PC-9 (cell line): ENCODE measurements around the gene SPSB2.

ENCODE experiments used
- EZH2 ChIP-seq: fragments of 200-600 bp; sonication (generic); IDR thresholded peaks from 2 replicates; pipeline ENCODE4 v1.8.0; 2017; ENCODE audit warnings: antibody characterized with exemption, low read depth
- TF ChIP-seq, protein P1 (sequence below): fragments of 200-600 bp; sonication (generic); conservative IDR thresholded peaks from 2 replicates; pipeline ENCODE4 v1.6.1; 2017; ENCODE audit warnings: mixed run types, antibody characterized with exemption, mild to moderate bottlenecking, moderate library complexity

DNA sequence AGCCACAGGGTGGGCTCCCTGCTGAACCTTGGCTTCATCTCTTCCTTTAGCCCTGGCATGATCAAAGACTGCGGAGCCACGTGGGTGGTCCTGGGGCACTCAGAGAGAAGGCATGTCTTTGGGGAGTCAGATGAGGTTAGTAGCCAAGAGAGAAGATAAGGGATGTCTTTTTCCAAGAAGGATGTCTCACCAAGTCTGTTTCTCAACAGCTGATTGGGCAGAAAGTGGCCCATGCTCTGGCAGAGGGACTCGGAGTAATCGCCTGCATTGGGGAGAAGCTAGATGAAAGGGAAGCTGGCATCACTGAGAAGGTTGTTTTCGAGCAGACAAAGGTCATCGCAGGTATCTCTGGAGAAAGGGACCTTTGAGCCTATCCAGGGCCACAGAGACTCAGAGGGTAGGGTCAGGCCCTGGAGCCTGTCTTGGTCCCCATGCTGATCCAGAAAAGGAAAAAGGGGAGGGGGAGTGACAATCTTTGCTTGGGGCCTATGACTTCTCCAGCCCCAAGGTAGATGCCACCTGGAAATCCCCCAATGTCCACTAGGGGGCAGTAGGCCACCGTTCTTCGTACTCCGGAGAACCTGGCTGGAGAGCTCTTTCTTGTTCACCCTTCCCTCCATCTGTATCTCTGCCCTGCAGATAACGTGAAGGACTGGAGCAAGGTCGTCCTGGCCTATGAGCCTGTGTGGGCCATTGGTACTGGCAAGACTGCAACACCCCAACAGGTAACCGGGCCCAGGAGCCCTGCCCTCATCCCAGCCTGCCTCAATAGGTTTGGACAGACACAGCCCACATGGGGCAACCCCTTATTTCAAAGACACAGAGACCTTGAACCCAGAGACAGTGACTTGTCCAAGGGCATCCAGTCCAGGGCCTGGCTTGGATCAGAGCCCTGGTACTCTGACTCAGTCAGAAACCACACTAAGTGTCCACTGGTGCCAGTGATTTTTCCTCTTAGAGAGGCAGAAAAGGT is 3.8 kb downstream of the SPSB2 start:
- TF ChIP-seq, protein P1, sequence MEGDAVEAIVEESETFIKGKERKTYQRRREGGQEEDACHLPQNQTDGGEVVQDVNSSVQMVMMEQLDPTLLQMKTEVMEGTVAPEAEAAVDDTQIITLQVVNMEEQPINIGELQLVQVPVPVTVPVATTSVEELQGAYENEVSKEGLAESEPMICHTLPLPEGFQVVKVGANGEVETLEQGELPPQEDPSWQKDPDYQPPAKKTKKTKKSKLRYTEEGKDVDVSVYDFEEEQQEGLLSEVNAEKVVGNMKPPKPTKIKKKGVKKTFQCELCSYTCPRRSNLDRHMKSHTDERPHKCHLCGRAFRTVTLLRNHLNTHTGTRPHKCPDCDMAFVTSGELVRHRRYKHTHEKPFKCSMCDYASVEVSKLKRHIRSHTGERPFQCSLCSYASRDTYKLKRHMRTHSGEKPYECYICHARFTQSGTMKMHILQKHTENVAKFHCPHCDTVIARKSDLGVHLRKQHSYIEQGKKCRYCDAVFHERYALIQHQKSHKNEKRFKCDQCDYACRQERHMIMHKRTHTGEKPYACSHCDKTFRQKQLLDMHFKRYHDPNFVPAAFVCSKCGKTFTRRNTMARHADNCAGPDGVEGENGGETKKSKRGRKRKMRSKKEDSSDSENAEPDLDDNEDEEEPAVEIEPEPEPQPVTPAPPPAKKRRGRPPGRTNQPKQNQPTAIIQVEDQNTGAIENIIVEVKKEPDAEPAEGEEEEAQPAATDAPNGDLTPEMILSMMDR = peak; percentile 96
- no peak for TF ChIP-seq EZH2
